ENCODE measurements around the gene TMEM63B.
"Not testable (repeated sequence)": the region's sequence is repeated elsewhere in the genome, so short reads cannot be mapped to it uniquely, and the experiment has no call there.

Gene TMEM63B

GRCh38 chr6:44193307-44193910 lies 66.1 kb downstream of the TMEM63B start:
- no peak for DNase-seq (ENCODE audit: low spot score)

DNA sequence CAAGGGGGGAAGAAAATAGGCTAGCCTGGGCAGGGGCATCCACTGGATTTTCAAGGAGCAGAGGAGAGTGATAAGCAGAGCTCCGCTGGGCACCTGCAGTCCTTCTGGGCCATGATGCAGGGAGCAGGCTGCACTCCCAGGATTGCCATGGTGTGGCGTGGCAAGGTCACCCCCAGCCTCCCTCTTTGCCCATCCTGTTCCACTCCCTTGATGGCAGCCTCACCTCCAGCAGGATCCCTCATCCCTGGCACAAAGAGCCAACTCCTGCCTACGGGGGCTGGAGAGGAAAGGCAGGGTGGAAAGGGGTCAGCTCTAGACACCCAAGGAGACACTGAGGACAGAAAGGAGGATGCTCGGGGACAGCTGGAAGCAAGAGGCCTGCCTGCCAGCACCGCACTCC lies 67.0 kb downstream of the TMEM63B start:
- DNase-seq (ENCODE audit: low spot score): no peak

GRCh38 chr6:44196351-44196750 lies 69.0 kb downstream of the TMEM63B start:
- DNase-seq (ENCODE audit: low spot score): not testable (repeated sequence)

DNA sequence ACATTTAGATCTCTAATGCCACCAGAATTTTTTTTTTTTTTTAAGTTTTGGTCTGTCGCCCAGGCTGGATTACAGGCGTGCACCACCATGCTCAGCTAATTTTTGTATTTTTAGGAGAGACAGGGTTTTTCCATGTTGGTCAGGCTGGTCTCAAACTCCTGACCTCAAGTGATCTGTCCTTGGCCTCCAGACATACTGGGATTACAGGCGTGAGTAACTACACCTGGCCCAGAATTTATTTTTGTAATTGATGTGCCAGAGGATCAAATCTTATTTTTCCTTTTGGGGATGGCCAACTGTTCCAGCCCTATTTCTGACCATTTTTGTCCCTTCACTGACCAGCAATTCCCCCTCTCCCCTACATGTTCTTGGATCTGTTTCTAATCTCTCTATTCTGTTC lies 71.3 kb downstream of the TMEM63B start:
- no peak for DNase-seq (ENCODE audit: low spot score)

DNA sequence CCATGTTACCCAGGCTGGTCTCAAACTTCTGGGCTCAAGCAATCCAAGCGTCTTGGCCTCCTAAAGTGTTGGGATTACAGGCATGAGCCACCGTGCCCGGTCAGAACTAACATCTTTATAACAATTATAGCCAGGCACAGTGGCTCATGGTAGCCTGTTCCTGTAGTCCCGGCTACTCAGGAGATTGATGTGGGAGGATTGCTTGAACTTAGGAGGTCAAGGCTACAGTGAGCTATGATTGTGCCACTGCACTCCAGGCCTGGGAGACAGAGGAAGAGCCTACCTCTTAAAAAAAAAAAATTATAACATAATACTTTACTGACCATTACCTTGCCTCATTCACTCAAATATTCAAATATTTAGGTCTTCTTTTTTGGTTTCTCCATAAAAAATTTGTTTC lies 72.5 kb downstream of the TMEM63B start:
- DNase-seq (ENCODE audit: low spot score): no peak

- no peak for DNase-seq (ENCODE audit: low spot score)
Measured at GRCh38 chr6:44201200-44201599, 73.8 kb downstream of the TMEM63B start.

- no peak for DNase-seq (ENCODE audit: low spot score)
Measured at GRCh38 chr6:44201638-44202303, 74.4 kb downstream of the TMEM63B start.

DNA sequence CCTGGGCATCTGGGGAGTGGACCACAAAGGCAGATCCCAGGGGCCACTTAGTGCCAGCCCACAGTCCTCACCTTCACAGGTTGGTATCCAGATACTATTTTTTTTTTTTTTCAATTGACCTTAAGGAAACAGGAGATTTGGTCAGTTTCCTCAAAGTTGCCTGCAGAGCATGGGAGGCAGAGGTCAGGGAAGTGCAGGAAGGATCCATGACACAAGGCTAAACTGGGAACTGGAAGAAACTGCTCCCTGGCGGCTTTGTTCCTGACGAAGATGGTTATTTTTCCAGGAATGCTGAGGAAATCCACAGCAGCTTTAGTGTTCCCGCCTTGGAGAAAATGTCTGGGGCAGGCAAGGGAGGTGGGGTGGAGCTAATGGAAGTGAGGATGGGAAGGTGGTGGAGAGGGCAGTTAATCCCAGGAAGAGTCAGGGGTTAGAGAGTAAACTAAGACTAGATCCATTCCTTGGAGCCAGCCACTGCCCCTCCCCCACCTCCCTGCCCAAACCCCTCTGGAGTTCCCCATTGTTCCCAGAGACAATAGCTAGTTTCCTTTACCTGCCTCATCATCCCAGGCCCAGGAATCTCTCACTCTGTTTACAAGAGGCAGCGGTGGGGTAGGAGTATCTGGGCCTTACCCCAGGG lies 75.1 kb downstream of the TMEM63B start:
- no peak for DNase-seq (ENCODE audit: low spot score)

DNA sequence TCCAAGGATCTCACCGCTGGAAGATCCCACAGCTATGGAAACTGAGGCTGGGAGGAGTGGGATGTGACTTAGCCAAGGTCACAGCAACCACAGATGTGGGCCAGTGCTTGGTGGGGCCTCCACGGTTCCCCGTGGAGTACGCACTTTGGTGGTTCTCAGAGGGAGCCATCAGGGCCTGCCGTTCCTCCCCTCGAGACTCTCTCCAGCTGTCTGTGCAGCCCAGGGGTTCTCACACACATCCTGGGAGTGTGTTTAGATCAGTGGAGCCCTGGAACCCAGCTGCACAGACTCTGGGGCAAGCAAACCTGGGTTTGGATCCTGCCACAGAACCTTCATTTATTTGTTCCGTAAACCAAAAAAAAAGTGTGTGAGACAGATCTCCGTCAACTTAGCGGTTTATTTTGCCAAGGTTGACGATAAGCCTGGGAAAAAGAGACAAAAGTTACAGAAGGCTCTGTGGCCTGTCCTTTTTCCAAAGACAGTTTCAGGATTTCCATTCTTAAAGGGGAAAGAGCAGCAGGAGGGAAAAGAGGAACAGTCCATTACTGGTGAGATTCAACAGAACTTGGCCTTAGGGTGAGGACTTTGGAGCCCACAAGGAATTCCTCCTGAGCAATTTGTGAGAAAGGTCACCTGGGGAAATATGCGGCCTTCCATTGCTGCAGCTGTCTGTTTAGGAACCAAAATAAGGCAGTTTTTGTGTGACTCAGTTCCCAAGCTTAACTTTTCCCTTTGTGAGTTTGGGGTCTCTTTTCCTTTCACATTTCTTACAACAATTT lies 75.8 kb downstream of the TMEM63B start:
- DNase-seq (ENCODE audit: low spot score): no peak

DNA sequence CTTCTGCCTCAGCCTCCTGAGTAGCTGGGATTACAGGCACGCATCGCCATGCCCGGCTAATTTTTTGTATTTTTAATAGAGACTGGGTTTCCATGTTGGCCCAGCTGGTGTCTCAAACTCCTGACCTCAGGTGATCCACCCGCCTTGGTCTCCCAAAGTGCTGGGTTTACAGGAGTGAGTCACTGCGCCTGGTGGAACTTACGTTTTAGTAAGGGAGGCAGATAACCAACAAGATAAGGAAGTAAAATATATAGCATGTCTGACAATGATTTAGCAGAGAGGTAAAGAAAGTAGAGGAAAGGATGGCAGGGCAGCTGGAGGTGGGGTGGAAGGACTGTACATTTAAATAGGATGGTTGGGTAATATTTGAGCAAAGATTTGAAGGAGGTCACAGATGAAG lies 76.6 kb downstream of the TMEM63B start:
- DNase-seq (ENCODE audit: low spot score): no peak
